K562 (cell line): ENCODE results near the gene SEH1L. TPM values are rescaled to one million over a fixed set of nuclear protein-coding genes. Genes with fewer than 3 reads are reported as not detected.
A peak's percentile ranks its signal among the peaks of the same experiment; 100 is the strongest.

Source experiments
- ATF3 ChIP-seq, 2 experiments: fragments of 450-650 bp in 1 of 2; sonication (generic) in 1 of 2; formaldehyde crosslinking in 1 of 2; IDR thresholded peaks in 1 of 2; conservative IDR thresholded peaks in 1 of 2; 2 replicates each; pipeline versions ENCODE4 v1.6.1 to v1.8.1; 2016 to 2023; ENCODE audit warnings: mild to moderate bottlenecking in 2 of 2, moderate library complexity in 2 of 2, inconsistent platforms in 1 of 2, missing genetic modification reagents in 1 of 2
- BDP1 ChIP-seq: IDR thresholded peaks from 3 replicates; pipeline ENCODE4 v1.6.1; 2011; ENCODE audit not compliant: insufficient read length, insufficient read depth
- CREBBP ChIP-seq: IDR thresholded peaks from one replicate; pipeline ENCODE4 v1.6.1; 2012; ENCODE audit warnings: low read depth, mild to moderate bottlenecking, control low read depth, inconsistent platforms, low read length
- DPF2 ChIP-seq: fragments of 450-650 bp; IDR thresholded peaks from 2 replicates; pipeline ENCODE4 v1.6.1; 2016
- ELF4 ChIP-seq: fragments of 450-650 bp; formaldehyde crosslinking; IDR thresholded peaks from 2 replicates; pipeline ENCODE4 v1.4.0; 2022; ENCODE audit warnings: missing genetic modification characterization
- FOSL1 ChIP-seq: fragments of 200-800 bp; sonication (Bioruptor generic); conservative IDR thresholded peaks from 2 replicates; pipeline ENCODE4 v1.6.1; 2016; ENCODE audit warnings: missing genetic modification characterization, missing compliant biosample characterization
- HMG20A ChIP-seq: fragments of 450-650 bp; formaldehyde crosslinking; conservative IDR thresholded peaks from 2 replicates; pipeline ENCODE4 v1.4.0; 2020; ENCODE audit warnings: mild to moderate bottlenecking, mixed read lengths
- KAT8 ChIP-seq: fragments of 450-650 bp; IDR thresholded peaks from 2 replicates; pipeline ENCODE4 v1.6.1; 2016; ENCODE audit warnings: low read depth, mild to moderate bottlenecking
- MBD1 ChIP-seq: fragments of 250-450 bp; sonication (Bioruptor Pico); IDR thresholded peaks from 2 replicates; pipeline ENCODE4 v1.8.0; 2022; ENCODE audit warnings: inconsistent platforms
- POLR3G ChIP-seq: IDR thresholded peaks from 2 replicates; pipeline ENCODE4 v1.6.1; 2011; ENCODE audit not compliant: insufficient read length, insufficient replicate concordance; ENCODE audit errors: extremely low read depth
- RUNX1 ChIP-seq: sonication (generic); IDR thresholded peaks from 2 replicates; pipeline ENCODE4 v1.6.1; 2016; ENCODE audit warnings: antibody characterized with exemption, low read depth
- SMARCB1 ChIP-seq: IDR thresholded peaks from 2 replicates; pipeline ENCODE4 v1.6.1; 2011; ENCODE audit warnings: improper control_type of control experiment, low read depth; ENCODE audit not compliant: insufficient read length
- SMARCE1 ChIP-seq: fragments of 450-650 bp; IDR thresholded peaks from 2 replicates; pipeline ENCODE4 v1.7.1; 2016; ENCODE audit warnings: mild to moderate bottlenecking
- SRSF3 ChIP-seq: fragments of 200-400 bp; formaldehyde crosslinking; IDR thresholded peaks from 2 replicates; pipeline ENCODE4 v1.6.1; 2016; ENCODE audit warnings: mild to moderate bottlenecking, low read length, moderate library complexity; ENCODE audit not compliant: insufficient read depth
- TCF3 ChIP-seq: sonication (generic); formaldehyde crosslinking; IDR thresholded peaks from 2 replicates; pipeline ENCODE4 v1.4.0; 2020; ENCODE audit warnings: mild to moderate bottlenecking, missing genetic modification reagents
- ZFP36 ChIP-seq: fragments of 150-350 bp; IDR thresholded peaks from 2 replicates; pipeline ENCODE4 v1.6.1; 2018; ENCODE audit warnings: low read length, low read depth; ENCODE audit not compliant: partially characterized antibody
- ZNF143 ChIP-seq: sonication (generic); formaldehyde crosslinking; IDR thresholded peaks from 2 replicates; pipeline ENCODE4 v1.9.0; 2022; ENCODE audit warnings: mild to moderate bottlenecking, missing genetic modification reagents
- ZNF24 ChIP-seq: fragments of 450-650 bp; IDR thresholded peaks from 2 replicates; pipeline ENCODE4 v1.6.1; 2016
- ZSCAN29 ChIP-seq: fragments of 450-650 bp; IDR thresholded peaks from 2 replicates; pipeline ENCODE4 v1.6.1; 2017
- polyA plus RNA-seq, 8 experiments: library from polyadenylated mRNA; depleted of rRNA in 4 of 8; stranded (reverse) in 5 of 8; unstranded in 3 of 8; fragments of >200 nt; fragmentation: Nextera tagmentation in 2 of 8; fragmentation: Illumina TruSeq in 1 of 8; extraction: Ambion mirVana in 2 of 8; extraction: Trizol in 1 of 8; gene quantifications; 2 replicates each; pipeline versions ENCODE4 v1.2.1 to v1.2.3, GENCODE V29; 2011 to 2014; ENCODE audit warnings: inconsistent platforms in 1 of 8, missing spikeins in 1 of 8
- total RNA-seq, 7 experiments: library from RNA; depleted of rRNA in 6 of 7; stranded (reverse); fragments of >200 nt in 6 of 7; fragmentation: Illumina TruSeq in 2 of 7; extraction: Trizol in 2 of 7; gene quantifications; 2 replicates each; pipeline versions ENCODE4 v1.2.1 to v1.2.3, GENCODE V29; 2011 to 2021; ENCODE audit warnings: low replicate concordance in 1 of 7
- TF ChIP-seq, protein P1 (sequence below): IDR thresholded peaks from 3 replicates; pipeline ENCODE4 v1.6.1; 2011; ENCODE audit warnings: borderline replicate concordance, mild to moderate bottlenecking, moderate library complexity; ENCODE audit not compliant: insufficient read length; ENCODE audit errors: extremely low read depth
- TF ChIP-seq, protein P2 (sequence below): sonication (generic); formaldehyde crosslinking; IDR thresholded peaks from 2 replicates; pipeline ENCODE4 v1.8.0; 2022; ENCODE audit warnings: mild to moderate bottlenecking, missing genetic modification reagents, borderline replicate concordance

The SEH1L gene
- total and polyA plus RNA-seq, 9 of the 15 experiments (the other 6 are each of a cell fraction or from before 2014, with no cell fraction given), result 62.2 to 180 (median 108) TPM

GRCh38 chr18:12948050-12948804 is 416 bp downstream of the SEH1L start (continued):
- TF ChIP-seq CREBBP (no peak), MBD1 (CRISPR knock-in tag) (peak; percentile 51; the same call in 1 of the 2 replicates), ZFP36 (no peak), SRSF3 (no peak), ZNF24 (no peak), ATF3 (IDR thresholded peaks at IDR 0.05) (no peak), ATF3 (CRISPR knock-in tag; conservative IDR thresholded peaks at IDR 0.05) (peak; percentile 72; the same call in 1 of the 2 replicates), RUNX1 (no peak), SMARCE1 (no peak), DPF2 (no peak), KAT8 (no peak), ELF4 (CRISPR knock-in tag) (no peak; the same call in 1 of the 2 replicates), ZSCAN29 (no peak), TCF3 (CRISPR knock-in tag) (no peak; the same call in 1 of the 2 replicates), FOSL1 (tag) (peak; percentile 39; the same call in 1 of the 2 replicates), HMG20A (CRISPR knock-in tag) (no peak), POLR3G (no peak), SMARCB1 (no peak), BDP1 (no peak), ZNF143 (CRISPR knock-in tag) (peak; percentile 51; the same call in 1 of the 2 replicates)
- TF ChIP-seq, protein P1, sequence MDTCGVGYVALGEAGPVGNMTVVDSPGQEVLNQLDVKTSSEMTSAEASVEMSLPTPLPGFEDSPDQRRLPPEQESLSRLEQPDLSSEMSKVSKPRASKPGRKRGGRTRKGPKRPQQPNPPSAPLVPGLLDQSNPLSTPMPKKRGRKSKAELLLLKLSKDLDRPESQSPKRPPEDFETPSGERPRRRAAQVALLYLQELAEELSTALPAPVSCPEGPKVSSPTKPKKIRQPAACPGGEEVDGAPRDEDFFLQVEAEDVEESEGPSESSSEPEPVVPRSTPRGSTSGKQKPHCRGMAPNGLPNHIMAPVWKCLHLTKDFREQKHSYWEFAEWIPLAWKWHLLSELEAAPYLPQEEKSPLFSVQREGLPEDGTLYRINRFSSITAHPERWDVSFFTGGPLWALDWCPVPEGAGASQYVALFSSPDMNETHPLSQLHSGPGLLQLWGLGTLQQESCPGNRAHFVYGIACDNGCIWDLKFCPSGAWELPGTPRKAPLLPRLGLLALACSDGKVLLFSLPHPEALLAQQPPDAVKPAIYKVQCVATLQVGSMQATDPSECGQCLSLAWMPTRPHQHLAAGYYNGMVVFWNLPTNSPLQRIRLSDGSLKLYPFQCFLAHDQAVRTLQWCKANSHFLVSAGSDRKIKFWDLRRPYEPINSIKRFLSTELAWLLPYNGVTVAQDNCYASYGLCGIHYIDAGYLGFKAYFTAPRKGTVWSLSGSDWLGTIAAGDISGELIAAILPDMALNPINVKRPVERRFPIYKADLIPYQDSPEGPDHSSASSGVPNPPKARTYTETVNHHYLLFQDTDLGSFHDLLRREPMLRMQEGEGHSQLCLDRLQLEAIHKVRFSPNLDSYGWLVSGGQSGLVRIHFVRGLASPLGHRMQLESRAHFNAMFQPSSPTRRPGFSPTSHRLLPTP, result no peak
- TF ChIP-seq, protein P2, sequence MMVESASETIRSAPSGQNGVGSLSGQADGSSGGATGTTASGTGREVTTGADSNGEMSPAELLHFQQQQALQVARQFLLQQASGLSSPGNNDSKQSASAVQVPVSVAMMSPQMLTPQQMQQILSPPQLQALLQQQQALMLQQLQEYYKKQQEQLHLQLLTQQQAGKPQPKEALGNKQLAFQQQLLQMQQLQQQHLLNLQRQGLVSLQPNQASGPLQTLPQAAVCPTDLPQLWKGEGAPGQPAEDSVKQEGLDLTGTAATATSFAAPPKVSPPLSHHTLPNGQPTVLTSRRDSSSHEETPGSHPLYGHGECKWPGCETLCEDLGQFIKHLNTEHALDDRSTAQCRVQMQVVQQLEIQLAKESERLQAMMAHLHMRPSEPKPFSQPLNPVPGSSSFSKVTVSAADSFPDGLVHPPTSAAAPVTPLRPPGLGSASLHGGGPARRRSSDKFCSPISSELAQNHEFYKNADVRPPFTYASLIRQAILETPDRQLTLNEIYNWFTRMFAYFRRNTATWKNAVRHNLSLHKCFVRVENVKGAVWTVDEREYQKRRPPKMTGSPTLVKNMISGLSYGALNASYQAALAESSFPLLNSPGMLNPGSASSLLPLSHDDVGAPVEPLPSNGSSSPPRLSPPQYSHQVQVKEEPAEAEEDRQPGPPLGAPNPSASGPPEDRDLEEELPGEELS, result peak; percentile 92; the same call in 1 of the 2 replicates
